ENCODE measurements around the gene ESYT1. TPM values are rescaled to one million over a fixed set of nuclear protein-coding genes. Genes with fewer than 3 reads are reported as not detected.

ESYT1 gene
- polyA plus RNA-seq, 1 donor from 2014 or later, result 19.6 TPM

DNA sequence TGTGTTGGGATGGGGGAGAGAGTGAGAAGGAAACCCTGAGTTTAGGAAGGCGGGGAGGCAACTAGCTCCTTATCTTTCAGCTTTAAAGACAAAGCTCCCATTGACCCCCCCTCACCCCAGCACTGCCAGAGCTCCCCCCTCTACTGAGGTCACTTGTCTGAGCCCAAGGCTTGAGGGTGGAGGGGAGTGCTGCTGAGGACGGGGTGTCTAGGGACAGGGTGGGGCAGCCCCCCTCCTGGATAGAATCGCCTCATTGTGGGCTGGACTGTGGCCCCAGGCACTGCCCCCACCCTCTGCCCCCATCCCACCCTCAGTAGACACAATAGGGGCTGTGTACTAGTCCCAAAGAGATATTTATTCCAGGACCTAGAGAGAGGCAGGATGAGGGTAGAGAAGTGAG, 45.1 kb upstream of the ESYT1 start:
- H3K9me3 ChIP-seq (ENCODE audit: low read length), result no peaks in the 10 kb centered on the region
- TF ChIP-seq SMC3 (conservative IDR thresholded peaks at IDR 0.05; ENCODE audit: poor library complexity) (no peak), EZH2 (IDR thresholded peaks at IDR 0.05; ENCODE audit: borderline replicate concordance, insufficient read depth, low read length, poor library complexity, severe bottlenecking) (no peak), TAF1 (IDR thresholded peaks at IDR 0.05; ENCODE audit: low read depth) (no peak), MXI1 (conservative IDR thresholded peaks at IDR 0.05; ENCODE audit: poor library complexity, severe bottlenecking) (no peak), RAD21 (conservative IDR thresholded peaks at IDR 0.05) (no peak), EP300 (conservative IDR thresholded peaks at IDR 0.05; ENCODE audit: poor library complexity, severe bottlenecking) (no peak)
- TF ChIP-seq, protein P1, sequence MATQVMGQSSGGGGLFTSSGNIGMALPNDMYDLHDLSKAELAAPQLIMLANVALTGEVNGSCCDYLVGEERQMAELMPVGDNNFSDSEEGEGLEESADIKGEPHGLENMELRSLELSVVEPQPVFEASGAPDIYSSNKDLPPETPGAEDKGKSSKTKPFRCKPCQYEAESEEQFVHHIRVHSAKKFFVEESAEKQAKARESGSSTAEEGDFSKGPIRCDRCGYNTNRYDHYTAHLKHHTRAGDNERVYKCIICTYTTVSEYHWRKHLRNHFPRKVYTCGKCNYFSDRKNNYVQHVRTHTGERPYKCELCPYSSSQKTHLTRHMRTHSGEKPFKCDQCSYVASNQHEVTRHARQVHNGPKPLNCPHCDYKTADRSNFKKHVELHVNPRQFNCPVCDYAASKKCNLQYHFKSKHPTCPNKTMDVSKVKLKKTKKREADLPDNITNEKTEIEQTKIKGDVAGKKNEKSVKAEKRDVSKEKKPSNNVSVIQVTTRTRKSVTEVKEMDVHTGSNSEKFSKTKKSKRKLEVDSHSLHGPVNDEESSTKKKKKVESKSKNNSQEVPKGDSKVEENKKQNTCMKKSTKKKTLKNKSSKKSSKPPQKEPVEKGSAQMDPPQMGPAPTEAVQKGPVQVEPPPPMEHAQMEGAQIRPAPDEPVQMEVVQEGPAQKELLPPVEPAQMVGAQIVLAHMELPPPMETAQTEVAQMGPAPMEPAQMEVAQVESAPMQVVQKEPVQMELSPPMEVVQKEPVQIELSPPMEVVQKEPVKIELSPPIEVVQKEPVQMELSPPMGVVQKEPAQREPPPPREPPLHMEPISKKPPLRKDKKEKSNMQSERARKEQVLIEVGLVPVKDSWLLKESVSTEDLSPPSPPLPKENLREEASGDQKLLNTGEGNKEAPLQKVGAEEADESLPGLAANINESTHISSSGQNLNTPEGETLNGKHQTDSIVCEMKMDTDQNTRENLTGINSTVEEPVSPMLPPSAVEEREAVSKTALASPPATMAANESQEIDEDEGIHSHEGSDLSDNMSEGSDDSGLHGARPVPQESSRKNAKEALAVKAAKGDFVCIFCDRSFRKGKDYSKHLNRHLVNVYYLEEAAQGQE (IDR thresholded peaks at IDR 0.05; ENCODE audit: borderline replicate concordance), result no peak
- TF ChIP-seq, protein P2, sequence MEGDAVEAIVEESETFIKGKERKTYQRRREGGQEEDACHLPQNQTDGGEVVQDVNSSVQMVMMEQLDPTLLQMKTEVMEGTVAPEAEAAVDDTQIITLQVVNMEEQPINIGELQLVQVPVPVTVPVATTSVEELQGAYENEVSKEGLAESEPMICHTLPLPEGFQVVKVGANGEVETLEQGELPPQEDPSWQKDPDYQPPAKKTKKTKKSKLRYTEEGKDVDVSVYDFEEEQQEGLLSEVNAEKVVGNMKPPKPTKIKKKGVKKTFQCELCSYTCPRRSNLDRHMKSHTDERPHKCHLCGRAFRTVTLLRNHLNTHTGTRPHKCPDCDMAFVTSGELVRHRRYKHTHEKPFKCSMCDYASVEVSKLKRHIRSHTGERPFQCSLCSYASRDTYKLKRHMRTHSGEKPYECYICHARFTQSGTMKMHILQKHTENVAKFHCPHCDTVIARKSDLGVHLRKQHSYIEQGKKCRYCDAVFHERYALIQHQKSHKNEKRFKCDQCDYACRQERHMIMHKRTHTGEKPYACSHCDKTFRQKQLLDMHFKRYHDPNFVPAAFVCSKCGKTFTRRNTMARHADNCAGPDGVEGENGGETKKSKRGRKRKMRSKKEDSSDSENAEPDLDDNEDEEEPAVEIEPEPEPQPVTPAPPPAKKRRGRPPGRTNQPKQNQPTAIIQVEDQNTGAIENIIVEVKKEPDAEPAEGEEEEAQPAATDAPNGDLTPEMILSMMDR (IDR thresholded peaks at IDR 0.05; ENCODE audit: poor library complexity, severe bottlenecking), result no peak
- H3K4me3 ChIP-seq (ENCODE audit: low read length), result no peak overlapping the region
- peaks cover 43% of the 10 kb centered on the region for H3K27me3 ChIP-seq (ENCODE audit: insufficient read depth, low read depth, low read length)
- no peaks in the 10 kb centered on the region for H4K20me1 ChIP-seq (ENCODE audit: insufficient read depth)
- H3K36me3 ChIP-seq (ENCODE audit: insufficient read depth, low read length), result no peaks in the 10 kb centered on the region
- no peaks in the 10 kb centered on the region for H3K79me2 ChIP-seq (replicated peaks; ENCODE audit: insufficient read depth, low read length)
- H3K9me2 ChIP-seq (ENCODE audit: insufficient read depth, low read length), result no peaks in the 10 kb centered on the region
- H3K27ac ChIP-seq (ENCODE audit: low read length), result no peak overlapping the region
- H3F3A ChIP-seq (ENCODE audit: insufficient read depth, low read length, poor library complexity, severe bottlenecking), result no peaks in the 10 kb centered on the region
- no peak overlapping the region for H3K9ac ChIP-seq (ENCODE audit: low read length)
- H2AFZ ChIP-seq (ENCODE audit: low read depth, low read length), result no peak overlapping the region
- H3K4me2 ChIP-seq (ENCODE audit: low read length), result no peak overlapping the region

DNA sequence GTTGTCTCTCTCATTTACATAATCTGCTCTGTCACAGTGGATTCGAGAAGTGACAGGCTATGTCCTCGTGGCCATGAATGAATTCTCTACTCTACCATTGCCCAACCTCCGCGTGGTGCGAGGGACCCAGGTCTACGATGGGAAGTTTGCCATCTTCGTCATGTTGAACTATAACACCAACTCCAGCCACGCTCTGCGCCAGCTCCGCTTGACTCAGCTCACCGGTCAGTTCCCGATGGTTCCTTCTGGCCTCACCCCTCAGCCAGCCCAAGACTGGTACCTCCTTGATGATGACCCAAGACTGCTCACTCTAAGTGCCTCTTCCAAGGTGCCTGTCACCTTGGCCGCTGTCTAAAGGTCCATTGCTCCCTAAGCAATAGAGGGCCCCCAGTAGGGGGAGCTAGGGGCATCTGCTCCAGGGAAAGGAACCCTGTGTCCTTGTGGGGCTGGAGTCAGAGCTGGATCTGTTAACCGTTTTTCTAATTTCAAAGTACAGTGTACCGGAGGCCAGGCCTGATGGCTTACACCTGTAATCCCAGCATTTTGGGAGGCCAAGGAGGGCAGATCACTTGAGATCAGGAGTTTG, 43.0 kb upstream of the ESYT1 start:
- Histone ChIP-seq H3K9ac (ENCODE audit: low read length) (no peak overlapping the region), H3F3A (ENCODE audit: insufficient read depth, low read length, poor library complexity, severe bottlenecking) (no peaks in the 10 kb centered on the region), H3K27ac (ENCODE audit: low read length) (no peak overlapping the region), H3K79me2 (replicated peaks; ENCODE audit: insufficient read depth, low read length) (no peaks in the 10 kb centered on the region), H3K36me3 (ENCODE audit: insufficient read depth, low read length) (no peaks in the 10 kb centered on the region), H2AFZ (ENCODE audit: low read depth, low read length) (no peak overlapping the region), H3K27me3 (ENCODE audit: insufficient read depth, low read depth, low read length) (peaks cover 25% of the 10 kb centered on the region), H3K9me3 (ENCODE audit: low read length) (no peaks in the 10 kb centered on the region), H3K9me2 (ENCODE audit: insufficient read depth, low read length) (no peaks in the 10 kb centered on the region), H3K4me3 (ENCODE audit: low read length) (no peak overlapping the region), H3K4me2 (ENCODE audit: low read length) (no peak overlapping the region), H4K20me1 (ENCODE audit: insufficient read depth) (no peaks in the 10 kb centered on the region)
- TF ChIP-seq POLR2AphosphoS5 (IDR thresholded peaks at IDR 0.05), result no peak
- no peak for TF ChIP-seq RAD21 (conservative IDR thresholded peaks at IDR 0.05)
- TF ChIP-seq TAF1 (IDR thresholded peaks at IDR 0.05; ENCODE audit: low read depth), result no peak
- TF ChIP-seq EZH2 (IDR thresholded peaks at IDR 0.05; ENCODE audit: borderline replicate concordance, insufficient read depth, low read length, poor library complexity, severe bottlenecking), result no peak
- no peak for TF ChIP-seq EP300 (conservative IDR thresholded peaks at IDR 0.05; ENCODE audit: poor library complexity, severe bottlenecking)
- TF ChIP-seq, protein P1 (IDR thresholded peaks at IDR 0.05; ENCODE audit: borderline replicate concordance), result no peak
- TF ChIP-seq, protein P2 (IDR thresholded peaks at IDR 0.05; ENCODE audit: poor library complexity, severe bottlenecking), result no peak
- no peak for TF ChIP-seq SMC3 (conservative IDR thresholded peaks at IDR 0.05; ENCODE audit: poor library complexity)
- TF ChIP-seq MXI1 (conservative IDR thresholded peaks at IDR 0.05; ENCODE audit: poor library complexity, severe bottlenecking), result no peak
